K562 (cell line): ENCODE results near the gene LRPAP1.

Experiments
- CTCF ChIP-seq, 3 experiments: IDR thresholded peaks in 2 of 3; conservative IDR thresholded peaks in 1 of 3; 2 replicates each; pipeline ENCODE4 v1.5.1; 2011 to 2012; ENCODE audit warnings: low read length in 3 of 3, mild to moderate bottlenecking in 3 of 3, control low read depth in 2 of 3, improper control_type of control experiment in 1 of 3, inconsistent platforms in 1 of 3, low read depth in 1 of 3, mixed read lengths in 1 of 3, moderate library complexity in 1 of 3; ENCODE audit not compliant: insufficient read depth in 2 of 3
- EZH2 ChIP-seq: IDR thresholded peaks from 2 replicates; pipeline ENCODE4 v1.6.1; 2012; ENCODE audit warnings: low read depth, mild to moderate bottlenecking, inconsistent platforms, low read length, borderline replicate concordance
- HDAC6 ChIP-seq: IDR thresholded peaks from 2 replicates; pipeline ENCODE4 v1.6.1; 2012; ENCODE audit warnings: low read depth, mild to moderate bottlenecking, control low read depth, inconsistent platforms, low read length, moderate library complexity
- TF ChIP-seq, protein P1 (sequence below): fragments of 200-800 bp; sonication (Bioruptor generic); IDR thresholded peaks from 2 replicates; pipeline ENCODE4 v1.6.1; 2016; ENCODE audit warnings: missing genetic modification characterization, missing compliant biosample characterization

DNA sequence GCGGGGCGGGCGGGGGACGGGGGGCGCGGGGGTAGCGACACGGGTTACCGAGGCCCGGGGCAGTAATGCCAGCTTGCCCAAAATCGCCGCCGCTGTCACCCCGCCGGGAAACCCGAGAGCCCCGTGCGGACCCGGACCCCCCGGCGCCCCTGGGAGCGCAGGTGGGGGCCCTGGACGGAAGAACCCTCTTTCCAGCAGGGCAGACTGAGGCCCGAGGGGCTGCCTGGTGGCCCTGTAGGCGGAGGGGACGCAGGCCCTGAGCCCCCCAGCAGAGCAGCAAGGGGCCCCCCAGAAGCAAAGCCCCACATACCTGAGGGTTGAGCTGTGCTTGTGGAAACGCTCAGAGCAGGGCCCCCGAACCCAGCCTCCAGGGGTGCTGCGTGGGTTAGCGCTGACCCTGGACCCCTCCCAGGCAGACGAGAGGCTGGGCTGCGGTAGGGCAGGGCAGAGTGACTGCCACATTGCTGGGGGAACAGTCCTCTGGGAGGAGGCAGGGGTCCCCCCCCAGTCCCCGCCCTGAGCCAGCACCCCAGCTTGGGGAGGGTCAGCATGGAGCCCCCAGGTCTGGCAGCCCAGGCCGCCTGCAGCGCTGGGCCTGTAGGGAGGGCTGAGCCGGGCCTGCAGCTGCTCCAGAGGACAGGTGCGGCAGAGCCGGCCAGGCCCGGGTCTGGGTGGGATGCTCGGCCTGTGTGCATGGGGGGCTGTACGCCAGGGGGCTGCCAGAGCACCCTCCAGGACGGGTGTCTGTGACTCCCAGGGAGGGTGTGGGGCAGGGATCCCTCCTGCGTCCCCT, 68.5 kb downstream of the LRPAP1 start:
- TF ChIP-seq CTCF (IDR thresholded peaks at IDR 0.05 in 2 of 3, conservative IDR thresholded peaks at IDR 0.05 in 1 of 3; ENCODE audit: insufficient read depth in 2 of 3, low read depth in 1 of 3, low read length in 3 of 3) (no peak), EZH2 (no peak), HDAC6 (no peak)
- TF ChIP-seq, protein P1, sequence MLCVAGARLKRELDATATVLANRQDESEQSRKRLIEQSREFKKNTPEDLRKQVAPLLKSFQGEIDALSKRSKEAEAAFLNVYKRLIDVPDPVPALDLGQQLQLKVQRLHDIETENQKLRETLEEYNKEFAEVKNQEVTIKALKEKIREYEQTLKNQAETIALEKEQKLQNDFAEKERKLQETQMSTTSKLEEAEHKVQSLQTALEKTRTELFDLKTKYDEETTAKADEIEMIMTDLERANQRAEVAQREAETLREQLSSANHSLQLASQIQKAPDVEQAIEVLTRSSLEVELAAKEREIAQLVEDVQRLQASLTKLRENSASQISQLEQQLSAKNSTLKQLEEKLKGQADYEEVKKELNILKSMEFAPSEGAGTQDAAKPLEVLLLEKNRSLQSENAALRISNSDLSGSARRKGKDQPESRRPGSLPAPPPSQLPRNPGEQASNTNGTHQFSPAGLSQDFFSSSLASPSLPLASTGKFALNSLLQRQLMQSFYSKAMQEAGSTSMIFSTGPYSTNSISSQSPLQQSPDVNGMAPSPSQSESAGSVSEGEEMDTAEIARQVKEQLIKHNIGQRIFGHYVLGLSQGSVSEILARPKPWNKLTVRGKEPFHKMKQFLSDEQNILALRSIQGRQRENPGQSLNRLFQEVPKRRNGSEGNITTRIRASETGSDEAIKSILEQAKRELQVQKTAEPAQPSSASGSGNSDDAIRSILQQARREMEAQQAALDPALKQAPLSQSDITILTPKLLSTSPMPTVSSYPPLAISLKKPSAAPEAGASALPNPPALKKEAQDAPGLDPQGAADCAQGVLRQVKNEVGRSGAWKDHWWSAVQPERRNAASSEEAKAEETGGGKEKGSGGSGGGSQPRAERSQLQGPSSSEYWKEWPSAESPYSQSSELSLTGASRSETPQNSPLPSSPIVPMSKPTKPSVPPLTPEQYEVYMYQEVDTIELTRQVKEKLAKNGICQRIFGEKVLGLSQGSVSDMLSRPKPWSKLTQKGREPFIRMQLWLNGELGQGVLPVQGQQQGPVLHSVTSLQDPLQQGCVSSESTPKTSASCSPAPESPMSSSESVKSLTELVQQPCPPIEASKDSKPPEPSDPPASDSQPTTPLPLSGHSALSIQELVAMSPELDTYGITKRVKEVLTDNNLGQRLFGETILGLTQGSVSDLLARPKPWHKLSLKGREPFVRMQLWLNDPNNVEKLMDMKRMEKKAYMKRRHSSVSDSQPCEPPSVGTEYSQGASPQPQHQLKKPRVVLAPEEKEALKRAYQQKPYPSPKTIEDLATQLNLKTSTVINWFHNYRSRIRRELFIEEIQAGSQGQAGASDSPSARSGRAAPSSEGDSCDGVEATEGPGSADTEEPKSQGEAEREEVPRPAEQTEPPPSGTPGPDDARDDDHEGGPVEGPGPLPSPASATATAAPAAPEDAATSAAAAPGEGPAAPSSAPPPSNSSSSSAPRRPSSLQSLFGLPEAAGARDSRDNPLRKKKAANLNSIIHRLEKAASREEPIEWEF: no peak
